ENCODE data around the gene FUT1. TPM values are rescaled to one million over a fixed set of nuclear protein-coding genes. Genes with fewer than 3 reads are reported as not detected.

Gene FUT1
- total and polyA plus RNA-seq, 11 donors, result 1.8 to 6.2 (median 2.7) TPM

DNA sequence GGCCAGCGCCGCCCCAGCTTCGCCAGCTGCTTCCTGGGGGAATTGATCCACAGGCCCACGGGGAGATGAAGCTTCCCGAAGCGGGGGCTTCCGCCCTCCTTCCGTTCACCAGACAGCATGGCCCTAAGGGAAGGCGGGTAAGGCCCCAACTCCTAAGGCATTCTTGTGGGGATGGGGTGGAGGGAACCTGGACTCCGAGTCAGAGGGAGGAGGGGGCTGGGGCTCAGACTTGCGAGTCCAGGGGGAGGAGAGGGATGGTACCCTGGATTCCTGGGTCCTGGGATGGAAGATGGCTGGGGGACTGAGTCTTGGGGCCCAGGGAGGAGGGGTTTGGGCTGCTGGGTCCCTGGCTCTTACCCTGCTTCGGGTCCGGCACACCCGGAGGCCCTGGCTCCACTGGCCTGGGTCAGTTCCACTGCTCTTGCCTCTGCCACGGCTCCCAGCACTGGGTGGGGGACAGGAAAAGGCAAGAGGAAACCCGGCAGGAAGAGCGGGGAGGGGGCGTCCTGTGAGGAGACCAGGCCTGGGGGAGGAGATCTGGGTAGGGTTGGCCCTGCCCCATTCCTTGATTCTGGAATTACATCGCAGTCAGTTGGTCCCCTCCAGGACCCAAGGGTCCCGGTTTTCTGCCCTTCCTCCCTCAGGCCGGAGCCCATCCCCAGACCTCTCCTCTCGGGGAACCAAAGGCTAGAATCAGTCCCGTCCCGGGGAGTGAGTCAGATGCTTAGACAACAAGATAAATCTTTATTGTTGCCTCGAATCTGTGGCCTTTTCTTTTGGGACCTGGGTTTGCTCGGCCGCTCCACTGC is 12.1 kb downstream of the FUT1 start, which contains the start of gene RASIP1:
TSS of gene RASIP1 (minus strand) at position 447 of the 809 bp plus-strand sequence. CDS start at position 119, 328 bp downstream.
- peak in 1 of 2 donors; percentile 83 for TF ChIP-seq POLR2A (IDR thresholded peaks at IDR 0.05)
- TF ChIP-seq, protein P1, sequence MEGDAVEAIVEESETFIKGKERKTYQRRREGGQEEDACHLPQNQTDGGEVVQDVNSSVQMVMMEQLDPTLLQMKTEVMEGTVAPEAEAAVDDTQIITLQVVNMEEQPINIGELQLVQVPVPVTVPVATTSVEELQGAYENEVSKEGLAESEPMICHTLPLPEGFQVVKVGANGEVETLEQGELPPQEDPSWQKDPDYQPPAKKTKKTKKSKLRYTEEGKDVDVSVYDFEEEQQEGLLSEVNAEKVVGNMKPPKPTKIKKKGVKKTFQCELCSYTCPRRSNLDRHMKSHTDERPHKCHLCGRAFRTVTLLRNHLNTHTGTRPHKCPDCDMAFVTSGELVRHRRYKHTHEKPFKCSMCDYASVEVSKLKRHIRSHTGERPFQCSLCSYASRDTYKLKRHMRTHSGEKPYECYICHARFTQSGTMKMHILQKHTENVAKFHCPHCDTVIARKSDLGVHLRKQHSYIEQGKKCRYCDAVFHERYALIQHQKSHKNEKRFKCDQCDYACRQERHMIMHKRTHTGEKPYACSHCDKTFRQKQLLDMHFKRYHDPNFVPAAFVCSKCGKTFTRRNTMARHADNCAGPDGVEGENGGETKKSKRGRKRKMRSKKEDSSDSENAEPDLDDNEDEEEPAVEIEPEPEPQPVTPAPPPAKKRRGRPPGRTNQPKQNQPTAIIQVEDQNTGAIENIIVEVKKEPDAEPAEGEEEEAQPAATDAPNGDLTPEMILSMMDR (IDR thresholded peaks at IDR 0.05), result no peak
- Histone ChIP-seq H3K4me3 (peak within 1 kb of the TSS; percentile 30 to 95 (median 70)), H3K4me1 (peaks cover 0 to 34% (median 15%) of the 10 kb centered on the region in 12 donors), H3K27ac (peak within 1 kb of the TSS; percentile 82 to 99 (median 90)), H3K36me3 (peaks cover 0 to 6% (median 0%) of the 10 kb centered on the region in 9 donors), H3K9me3 (no peaks in the 10 kb centered on the region), H3K27me3 (peaks cover 0 to 11% (median 0%) of the 10 kb centered on the region in 9 donors)
- peak; percentile 25 to 83 (median 64) for ATAC-seq
- intact Hi-C loops (cut with DNase I), result no loop called here
- DNase-seq, result peak; percentile 81 to 86 (median 84)
- WGBS, 4 donors, result 48 to 61% (median 50%) methylated on average over 26 to 27 of the region's 27 CpGs

GRCh38 chr19:48739404-48740163 is 12.9 kb downstream of the FUT1 start:
- ATAC-seq (no peak), DNase-seq (peak in 3 of 5 donors; percentile 22 to 65 (median 34))
- peaks cover 0 to 11% (median 0%) of the 10 kb centered on the region in 9 donors for H3K27me3 ChIP-seq
- H3K4me3 ChIP-seq, result peak overlapping the region; percentile 30 to 95 (median 70)
- TF ChIP-seq, protein P1 (IDR thresholded peaks at IDR 0.05), result no peak
- no peak for TF ChIP-seq POLR2A (IDR thresholded peaks at IDR 0.05)
- H3K36me3 ChIP-seq, result peaks cover 0 to 10% (median 0%) of the 10 kb centered on the region in 9 donors
- 8 to 24% (median 13%) methylated on average over 20 to 51 of the region's 51 CpGs for WGBS, 4 donors
- intact Hi-C loops (cut with DNase I), result loop anchor here in 8 of 10 donors (2.0 to 10.0 kb wide), 3 partner anchors 62 to 65 kb away; partner anchors contain the start of gene NTN5 (in 5 of the 8)
- H3K27ac ChIP-seq, result peak overlapping the region; percentile 82 to 99 (median 90)
- H3K9me3 ChIP-seq, result no peaks in the 10 kb centered on the region
- H3K4me1 ChIP-seq, result peaks cover 0 to 34% (median 15%) of the 10 kb centered on the region in 12 donors

- Histone ChIP-seq H3K36me3 (peaks cover 0 to 15% (median 0%) of the 10 kb centered on the region in 9 donors), H3K4me3 (peak overlapping the region; percentile 30 to 95 (median 70)), H3K27me3 (peaks cover 0 to 11% (median 0%) of the 10 kb centered on the region in 9 donors), H3K27ac (peak overlapping the region; percentile 82 to 99 (median 90)), H3K9me3 (no peaks in the 10 kb centered on the region), H3K4me1 (peaks cover 0 to 34% (median 15%) of the 10 kb centered on the region in 12 donors)
- DNase-seq, result peak; percentile 95 to 98 (median 96)
- WGBS, 4 donors, result 2 to 15% (median 3%) methylated on average over 6 to 96 of the region's 96 CpGs
- peak; percentile 78 to 91 (median 84) for ATAC-seq
- intact Hi-C loops (cut with DNase I), result loop anchor here in 8 of 10 donors (2.0 to 10.0 kb wide), 3 partner anchors 61 to 64 kb away; partner anchors contain the start of gene NTN5 (in 5 of the 8)
- TF ChIP-seq POLR2A (IDR thresholded peaks at IDR 0.05), result peak in 1 of 2 donors; percentile 45
- TF ChIP-seq, protein P1 (IDR thresholded peaks at IDR 0.05), result peak in 10 of 12 donors; percentile 24 to 66 (median 44)
Measured at GRCh38 chr19:48738557-48739403, 13.7 kb downstream of the FUT1 start.

All from heart left ventricle (tissue), 16 donors.